ENCODE results near the gene CD163L1.

GRCh38 chr12:7450667-7451066 lies 6.7 kb upstream of the CD163L1 start:
- no peak for TF ChIP-seq CTCF (IDR thresholded peaks at IDR 0.05)
- no peak for TF ChIP-seq EZH2 (IDR thresholded peaks at IDR 0.05)

Measured in neural progenitor cell (in vitro differentiated cells).